ENCODE data around the gene CCNL1.

The CCNL1 gene

DNA sequence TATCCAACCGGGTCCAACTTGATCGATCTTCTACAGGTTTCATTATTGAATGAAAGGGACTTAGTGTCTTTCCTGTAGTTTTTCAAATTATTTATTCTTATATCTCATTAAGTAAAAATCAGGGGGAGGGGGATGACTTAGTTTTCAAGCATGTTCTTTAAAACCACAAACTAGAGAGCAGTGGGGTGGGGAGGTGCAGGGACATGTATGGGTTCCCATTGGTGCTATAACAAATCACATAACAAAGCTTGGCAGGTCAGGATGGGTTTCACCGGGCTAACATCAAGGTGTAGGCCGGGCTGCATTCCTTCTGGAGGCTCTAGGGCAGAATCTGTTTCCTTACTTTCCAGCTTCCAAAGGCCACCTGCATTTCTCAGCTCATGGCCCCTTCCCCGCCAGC, 32.7 kb downstream of the CCNL1 start:
- Mint-ChIP-seq H3K4me1 (peaks cover 34% of the 10 kb centered on the region), H3K4me3 (no peak overlapping the region), H3K9me3 (no peaks in the 10 kb centered on the region), H3K27me3 (no peaks in the 10 kb centered on the region), H3K27ac (peak overlapping the region; percentile 79), H3K36me3 (no peaks in the 10 kb centered on the region)
- no peak for ATAC-seq

DNA sequence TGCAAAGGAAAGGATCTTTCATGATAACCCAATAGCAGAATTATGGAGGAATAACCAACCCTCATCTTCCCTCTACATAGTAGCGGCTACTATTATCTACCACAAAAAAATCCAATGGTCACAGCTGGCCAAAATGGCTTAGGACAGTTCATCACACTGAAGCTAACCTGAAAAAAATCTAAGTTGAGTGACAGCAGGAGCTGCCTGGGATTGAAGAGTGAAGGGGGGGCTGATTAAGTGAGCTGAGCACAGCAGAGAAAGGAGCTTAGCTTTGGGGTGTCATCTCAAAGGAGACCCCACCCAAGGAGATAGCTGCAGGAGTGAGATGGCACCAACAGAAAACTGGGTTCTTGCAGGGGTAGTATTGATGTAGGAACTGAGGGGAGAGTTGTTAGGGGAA, 33.6 kb downstream of the CCNL1 start:
- H3K36me3 Mint-ChIP-seq = no peaks in the 10 kb centered on the region
- ATAC-seq = no peak
- peak overlapping the region; percentile 7 for H3K27ac Mint-ChIP-seq
- no peaks in the 10 kb centered on the region for H3K27me3 Mint-ChIP-seq
- no peak overlapping the region for H3K4me3 Mint-ChIP-seq
- peaks cover 34% of the 10 kb centered on the region for H3K4me1 Mint-ChIP-seq
- H3K9me3 Mint-ChIP-seq = no peaks in the 10 kb centered on the region

- H3K36me3 Mint-ChIP-seq = no peaks in the 10 kb centered on the region
- H3K27me3 Mint-ChIP-seq = no peaks in the 10 kb centered on the region
- no peak for ATAC-seq
- no peaks in the 10 kb centered on the region for H3K9me3 Mint-ChIP-seq
- H3K4me3 Mint-ChIP-seq = no peak overlapping the region
- no peak overlapping the region for H3K27ac Mint-ChIP-seq
- H3K4me1 Mint-ChIP-seq = peaks cover 27% of the 10 kb centered on the region
These were observed 34.8 kb downstream of the CCNL1 start for GRCh38 chr3:157125101-157125500.

- peaks cover 12% of the 10 kb centered on the region for H3K4me1 Mint-ChIP-seq
- H3K27me3 Mint-ChIP-seq = no peaks in the 10 kb centered on the region
- no peaks in the 10 kb centered on the region for H3K36me3 Mint-ChIP-seq
- no peak overlapping the region for H3K4me3 Mint-ChIP-seq
- ATAC-seq = no peak
- no peak overlapping the region for H3K27ac Mint-ChIP-seq
- no peaks in the 10 kb centered on the region for H3K9me3 Mint-ChIP-seq
These were observed 36.3 kb downstream of the CCNL1 start for GRCh38 chr3:157123621-157124020.

GRCh38 chr3:157122832-157123427, 37.0 kb downstream of the CCNL1 start:
- Mint-ChIP-seq H3K4me3 (no peak overlapping the region), H3K4me1 (peaks cover 5% of the 10 kb centered on the region), H3K27me3 (no peaks in the 10 kb centered on the region), H3K27ac (no peak overlapping the region), H3K36me3 (no peaks in the 10 kb centered on the region), H3K9me3 (no peaks in the 10 kb centered on the region)
- ATAC-seq = no peak

DNA sequence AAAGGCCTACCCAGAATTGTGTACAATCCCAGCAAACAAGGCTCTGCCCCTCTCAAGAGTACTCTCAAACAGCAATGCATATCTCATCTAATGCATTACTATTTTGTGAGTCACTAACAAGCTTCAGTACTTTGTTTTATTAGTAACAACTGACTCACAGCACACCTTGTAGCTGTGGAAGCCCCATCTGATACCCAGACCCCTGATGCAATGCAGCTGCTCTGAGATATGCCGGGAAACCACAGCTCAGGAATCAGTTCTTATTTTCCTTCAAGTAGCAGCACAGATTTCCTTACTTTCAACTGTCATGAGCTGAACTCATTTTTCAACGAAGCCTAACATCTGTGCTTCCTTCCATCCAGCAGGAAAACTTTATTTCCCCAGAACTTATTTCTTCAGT, 37.8 kb downstream of the CCNL1 start:
- H3K4me1 Mint-ChIP-seq = no peaks in the 10 kb centered on the region
- no peak for ATAC-seq
- no peaks in the 10 kb centered on the region for H3K36me3 Mint-ChIP-seq
- H3K27me3 Mint-ChIP-seq = no peaks in the 10 kb centered on the region
- no peaks in the 10 kb centered on the region for H3K9me3 Mint-ChIP-seq
- no peak overlapping the region for H3K4me3 Mint-ChIP-seq
- no peak overlapping the region for H3K27ac Mint-ChIP-seq

DNA sequence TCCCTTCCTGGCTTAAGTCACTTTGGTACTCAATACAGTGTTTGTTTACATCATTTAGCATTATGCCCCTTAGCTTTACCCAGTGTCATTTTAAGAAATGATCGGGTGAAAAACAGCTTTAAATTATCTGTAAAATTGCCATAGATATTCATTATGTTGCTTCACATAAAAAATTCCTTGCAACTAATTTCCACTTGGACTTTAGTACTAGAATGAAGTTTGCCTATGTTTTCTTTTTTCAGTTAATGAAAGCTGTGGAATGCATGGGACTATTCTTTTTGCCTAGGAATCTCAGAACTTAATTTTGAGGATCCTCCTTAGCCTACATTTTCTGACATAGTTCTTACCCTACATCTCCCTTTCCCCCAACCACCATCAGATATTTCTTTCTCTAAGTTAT, 38.4 kb downstream of the CCNL1 start:
- ATAC-seq = no peak

DNA sequence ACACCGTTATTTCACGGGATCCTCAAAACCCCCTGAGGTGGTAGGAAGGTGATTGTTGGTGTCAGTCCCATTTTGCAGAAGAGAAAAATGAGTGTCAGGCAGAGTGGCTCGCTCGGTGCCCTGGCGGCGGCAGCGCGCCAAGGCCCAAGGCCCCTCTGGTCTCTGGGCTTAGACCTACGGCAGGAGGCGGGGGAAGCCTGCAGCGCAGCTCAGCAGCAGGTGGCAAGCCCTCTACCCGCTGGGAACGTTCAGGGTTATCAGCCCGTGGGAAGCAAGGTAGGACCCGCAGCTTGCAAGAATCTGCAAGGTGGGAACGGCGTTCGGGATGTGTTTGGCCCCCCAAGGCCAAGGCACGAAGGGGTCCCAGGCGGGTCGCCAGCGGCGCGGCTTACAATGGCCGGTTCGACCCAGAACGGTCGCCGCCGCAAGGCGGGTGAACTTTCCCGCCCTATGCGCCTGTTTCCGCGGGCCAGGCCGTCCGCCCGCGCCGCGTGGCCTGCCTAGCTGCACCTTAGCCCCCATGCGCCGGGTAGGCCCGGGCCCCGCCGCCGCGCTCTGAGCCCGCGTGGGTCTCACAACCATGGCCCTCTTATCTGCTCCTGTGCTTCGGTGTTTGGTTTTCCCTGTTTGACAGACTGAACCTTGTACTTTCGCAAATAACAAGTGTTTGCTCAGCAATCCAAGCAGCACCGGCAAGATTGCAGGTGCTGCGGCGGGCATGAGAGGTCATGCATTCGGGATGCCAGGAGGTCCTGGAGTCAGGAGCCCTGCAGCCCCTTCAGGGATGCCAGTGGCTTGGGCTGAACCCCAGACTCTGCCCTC, 39.7 kb downstream of the CCNL1 start:
- no peaks in the 10 kb centered on the region for H3K9me3 Mint-ChIP-seq
- H3K4me3 Mint-ChIP-seq = no peak overlapping the region
- no peak overlapping the region for H3K27ac Mint-ChIP-seq
- H3K36me3 Mint-ChIP-seq = no peaks in the 10 kb centered on the region
- no peaks in the 10 kb centered on the region for H3K27me3 Mint-ChIP-seq
- no peaks in the 10 kb centered on the region for H3K4me1 Mint-ChIP-seq
- ATAC-seq = peak; percentile 41

More for the DNA sequence above, 38.4 kb downstream of the CCNL1 start:
- H3K9me3 Mint-ChIP-seq = no peaks in the 10 kb centered on the region
- no peak overlapping the region for H3K4me3 Mint-ChIP-seq
- no peaks in the 10 kb centered on the region for H3K4me1 Mint-ChIP-seq
- no peaks in the 10 kb centered on the region for H3K27me3 Mint-ChIP-seq
- H3K27ac Mint-ChIP-seq = no peak overlapping the region
- H3K36me3 Mint-ChIP-seq = no peaks in the 10 kb centered on the region

DNA sequence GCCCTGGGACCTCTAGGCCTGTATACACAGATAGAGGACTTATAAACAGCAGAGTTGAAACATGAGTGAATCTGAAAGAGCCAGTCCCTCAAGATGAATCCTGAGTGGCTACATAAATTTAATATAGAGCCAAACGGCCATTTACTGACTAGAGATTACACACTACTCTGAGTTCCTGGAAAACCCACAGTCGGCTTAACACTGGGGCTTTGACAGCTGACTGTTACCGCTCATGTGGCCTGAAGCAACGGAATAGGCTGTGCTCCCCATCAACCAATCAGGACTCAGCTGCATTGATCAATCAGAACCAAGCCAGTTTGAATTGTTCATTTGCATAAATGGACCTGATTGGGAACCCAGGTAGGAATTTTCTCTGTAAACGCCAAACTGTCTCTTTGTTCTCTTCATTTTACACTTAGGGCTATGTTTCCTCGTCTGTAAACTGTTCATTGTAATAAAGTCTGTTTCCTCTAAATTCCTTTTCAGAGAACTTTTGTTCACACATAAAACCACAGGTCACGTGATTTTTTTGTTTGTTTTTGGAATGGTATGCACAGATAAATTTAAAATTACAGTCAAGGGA, 40.5 kb downstream of the CCNL1 start:
- no peak for ATAC-seq
- Mint-ChIP-seq H3K27me3 (no peaks in the 10 kb centered on the region), H3K4me1 (no peaks in the 10 kb centered on the region), H3K36me3 (no peaks in the 10 kb centered on the region), H3K27ac (no peak overlapping the region), H3K4me3 (no peak overlapping the region), H3K9me3 (no peaks in the 10 kb centered on the region)

DNA sequence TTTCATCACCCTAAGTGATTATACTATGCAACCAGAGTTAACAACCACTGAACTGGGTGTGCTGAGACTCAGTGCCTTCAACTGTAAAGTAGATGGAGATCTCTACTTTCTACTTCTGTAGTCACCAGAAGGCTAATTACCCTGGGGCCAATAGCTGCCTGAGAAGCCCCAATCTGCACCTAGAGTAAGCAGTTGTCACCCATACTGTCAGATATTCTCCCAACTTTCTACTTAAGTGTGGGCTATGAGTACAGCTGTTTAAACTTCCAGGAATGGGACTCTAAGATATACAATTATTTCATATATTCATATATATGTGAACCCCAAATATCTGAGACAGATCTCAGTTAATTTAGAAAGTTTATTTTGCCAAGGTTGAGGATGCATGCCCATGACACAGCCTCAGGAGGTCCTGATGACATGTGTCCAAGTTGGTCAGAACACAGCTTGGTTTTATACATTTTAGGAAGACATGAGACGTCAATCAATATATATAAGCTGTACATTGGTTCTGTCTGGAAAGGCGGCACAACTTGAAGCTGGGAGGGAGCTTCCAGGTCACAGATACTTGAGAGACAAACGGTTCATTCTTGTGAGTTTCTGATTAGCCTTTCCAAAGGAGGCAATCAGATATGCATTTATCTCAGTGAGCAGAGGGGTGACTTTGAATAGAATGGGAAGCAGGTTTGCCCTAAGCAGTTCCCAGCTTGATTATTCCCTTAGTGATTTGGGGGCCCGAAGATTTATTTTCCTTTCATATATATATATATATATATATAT, 41.9 kb downstream of the CCNL1 start:
- Mint-ChIP-seq H3K4me1 (no peaks in the 10 kb centered on the region), H3K27ac (no peak overlapping the region), H3K36me3 (no peaks in the 10 kb centered on the region)

GRCh38 chr3:157117206-157117605, 42.7 kb downstream of the CCNL1 start:
- Mint-ChIP-seq H3K4me3 (no peak overlapping the region), H3K27me3 (no peaks in the 10 kb centered on the region), H3K36me3 (no peaks in the 10 kb centered on the region), H3K9me3 (no peaks in the 10 kb centered on the region), H3K27ac (no peak overlapping the region), H3K4me1 (no peaks in the 10 kb centered on the region)
- ATAC-seq = no peak

More for the DNA sequence above, 41.9 kb downstream of the CCNL1 start:
- no peak for ATAC-seq
- Mint-ChIP-seq H3K4me3 (no peak overlapping the region), H3K9me3 (no peaks in the 10 kb centered on the region), H3K27me3 (no peaks in the 10 kb centered on the region)

DNA sequence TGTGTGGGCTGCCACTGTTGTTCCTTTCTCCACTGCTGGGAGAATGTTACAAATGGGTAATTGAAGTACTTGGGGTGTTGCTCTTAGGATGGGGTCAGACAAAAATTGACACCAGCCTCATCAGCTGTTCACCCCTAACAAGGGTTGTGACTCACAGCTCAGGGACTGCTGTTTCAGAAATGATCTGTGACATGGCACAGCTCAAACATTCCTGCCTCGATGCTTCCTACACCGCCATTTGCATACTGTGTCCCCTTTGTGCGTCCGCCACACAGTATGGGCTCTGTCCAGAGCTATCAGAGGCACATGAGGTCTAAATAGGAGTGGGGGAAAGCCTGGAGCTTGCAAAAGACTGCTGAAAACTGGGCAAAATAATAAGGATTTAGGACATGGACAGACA, 43.9 kb downstream of the CCNL1 start:
- Mint-ChIP-seq H3K27me3 (no peaks in the 10 kb centered on the region), H3K36me3 (no peaks in the 10 kb centered on the region), H3K4me1 (no peaks in the 10 kb centered on the region), H3K9me3 (no peaks in the 10 kb centered on the region), H3K4me3 (no peak overlapping the region), H3K27ac (no peak overlapping the region)
- no peak for ATAC-seq

DNA sequence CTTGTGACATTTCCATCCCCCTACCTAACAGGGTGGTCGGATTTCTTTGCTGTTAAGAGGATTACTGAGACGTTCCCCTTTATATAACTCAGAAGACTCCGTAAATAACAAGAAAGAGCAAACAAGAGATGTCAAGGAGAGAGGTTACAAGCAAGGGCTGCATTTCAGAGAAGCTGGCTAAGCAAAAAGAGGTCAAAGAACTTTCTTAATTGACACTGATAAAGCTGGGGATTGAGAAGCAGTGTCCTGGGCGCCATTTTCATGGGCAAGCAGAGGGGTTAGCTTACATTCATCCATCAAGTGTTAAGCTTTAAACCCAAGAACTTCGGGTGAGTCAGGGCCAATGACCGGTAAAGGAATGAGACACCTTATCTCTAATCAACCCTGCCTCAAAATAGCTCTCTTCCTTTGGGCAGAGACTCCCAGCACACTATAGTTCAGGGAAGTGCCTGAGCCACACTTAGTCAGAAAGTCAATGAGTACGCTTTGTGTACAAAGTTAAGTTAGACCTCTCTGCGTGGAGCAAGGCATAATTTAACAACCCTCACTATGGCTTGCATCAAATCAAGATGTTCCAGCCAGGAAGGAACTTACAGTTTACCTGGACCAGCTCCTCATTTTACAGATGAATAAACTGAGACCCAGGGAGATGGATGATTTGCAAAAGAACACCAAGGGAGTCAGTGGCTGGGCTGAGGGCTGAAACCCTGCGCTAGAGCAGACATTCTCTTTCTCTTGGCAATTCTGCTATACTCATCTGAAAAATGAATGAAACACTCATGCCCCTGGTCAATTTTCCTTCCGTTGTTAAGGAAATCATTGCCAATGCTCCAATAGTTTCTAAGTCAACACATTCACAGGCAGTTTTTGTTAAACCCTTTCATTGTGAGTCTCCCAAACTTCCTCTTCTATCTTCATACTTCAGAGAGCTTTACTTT, 44.6 kb downstream of the CCNL1 start:
- H3K27ac Mint-ChIP-seq = no peak overlapping the region
- ATAC-seq = no peak
- H3K36me3 Mint-ChIP-seq = no peaks in the 10 kb centered on the region
- H3K9me3 Mint-ChIP-seq = no peaks in the 10 kb centered on the region
- H3K4me1 Mint-ChIP-seq = no peaks in the 10 kb centered on the region
- no peaks in the 10 kb centered on the region for H3K27me3 Mint-ChIP-seq
- H3K4me3 Mint-ChIP-seq = no peak overlapping the region

GRCh38 chr3:157113832-157114505, 46.0 kb downstream of the CCNL1 start:
- Mint-ChIP-seq H3K4me1 (no peaks in the 10 kb centered on the region), H3K27me3 (no peaks in the 10 kb centered on the region), H3K9me3 (no peaks in the 10 kb centered on the region), H3K27ac (no peak overlapping the region), H3K4me3 (no peak overlapping the region), H3K36me3 (no peaks in the 10 kb centered on the region)
- ATAC-seq = no peak

Measured in stimulated activated memory B cell treated with anti-CD40 and anti-IgM and Interleukin-4, amounts not matched to agents 10 μg/mL and 1 μg/mL and 100 μg/mL, for 72 hours (primary cell).